Adrenal gland (tissue), 5 donors: Measurements from ENCODE around the gene FNBP1.

ENCODE experiments used
- CTCF ChIP-seq, 6 experiments: fragments of 450-650 bp in 4 of 6; fragments of 200-600 bp in 2 of 6; sonication (generic) in 1 of 6; IDR thresholded peaks; 1 replicate in 5 of 6; 2 replicates in 1 of 6; pipeline versions ENCODE4 v1.5.1 to v1.8.0; 2016 to 2021; ENCODE audit warnings: antibody characterized with exemption in 6 of 6, mild to moderate bottlenecking in 2 of 6, moderate library complexity in 1 of 6
- POLR2A ChIP-seq, 2 donors: fragments of 450-650 bp; IDR thresholded peaks; one replicate each; pipeline ENCODE4 v1.6.1; 2017; ENCODE audit warnings: antibody characterized with exemption in 2 of 2, mild to moderate bottlenecking in 2 of 2, moderate library complexity in 1 of 2
- donor health status: DM: no; HTN: no; CAD: no.

- TF ChIP-seq POLR2A (IDR thresholded peaks at IDR 0.05): no peak
- TF ChIP-seq CTCF (IDR thresholded peaks at IDR 0.05): no peak
Observed at GRCh38 chr9:130021123-130021522, 21.9 kb downstream of the FNBP1 start.
